ENCODE results near the gene ZNF277. TPM values are rescaled to one million over a fixed set of nuclear protein-coding genes. Genes with fewer than 3 reads are reported as not detected.
"Not testable (repeated sequence)": the region's sequence is repeated elsewhere in the genome, so short reads cannot be mapped to it uniquely, and the experiment has no call there.

ZNF277 gene
- total RNA-seq, 8 experiments from 2014 or later: 20.7 to 29.9 (median 28.0) TPM

- 50 to 100% (median 93%) methylated on average over 1 of the region's 1 CpG; no CpG with 5 or more reads in 6 of the 10 experiments for WGBS, 10 experiments
- Histone ChIP-seq H3K4me1 (replicated peaks in 1 of 2) (no peaks in the 10 kb centered on the region), H3K4me3 (no peak overlapping the region), H3K27ac (no peak overlapping the region)
- in situ Hi-C loops (cut with MboI; ENCODE audit: low pct_unique_long_range_greater_than_20kb in 2 of 9, low sequenced_read_pairs in 9 of 9, unreplicated experiment in 9 of 9): loop anchor here in 1 of 9 experiments (25.0 kb wide), 1 partner anchor 174 kb away; the partner anchor contains the start of genes DOCK4 and ZNF277
- peak in 1 of 8 experiments; percentile 35 for ATAC-seq (replicated peaks in 6 of 8)
These were observed 180.1 kb downstream of the ZNF277 start for GRCh38 chr7:112386619-112387018.

DNA sequence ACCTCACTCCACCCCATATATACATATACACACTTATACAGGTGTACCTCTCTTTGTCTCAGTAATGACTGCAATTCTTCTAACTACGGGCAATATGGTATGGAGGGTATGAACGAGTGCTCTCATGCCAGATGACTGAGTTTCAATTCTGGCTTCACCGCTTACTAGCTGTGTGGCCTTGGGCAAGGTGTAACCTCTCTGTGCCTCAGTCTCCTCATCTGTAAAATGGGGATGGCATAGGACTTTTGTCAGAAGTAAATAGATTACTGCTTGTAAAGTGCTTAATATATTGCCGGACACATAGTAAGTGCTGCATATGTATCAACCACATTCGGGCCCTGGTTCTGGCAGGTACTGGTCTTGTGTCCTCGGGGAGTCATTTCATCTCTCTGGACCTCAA lies 183.7 kb downstream of the ZNF277 start:
- WGBS, 10 experiments: 86 to 100% (median 94%) methylated on average over 1 to 6 of the region's 6 CpGs
- ATAC-seq (replicated peaks in 6 of 8): no peak
- no peak overlapping the region for H3K27ac ChIP-seq
- peaks cover 0 to 7% of the 10 kb centered on the region in 2 donors for H3K4me1 ChIP-seq (replicated peaks in 1 of 2)
- no peak overlapping the region for H3K4me3 ChIP-seq
- in situ Hi-C loops (cut with MboI; ENCODE audit: low pct_unique_long_range_greater_than_20kb in 2 of 9, low sequenced_read_pairs in 9 of 9, unreplicated experiment in 9 of 9): loop anchor here in 1 of 9 experiments (25.0 kb wide), 1 partner anchor 178 kb away; the partner anchor contains the start of genes DOCK4 and ZNF277

GRCh38 chr7:112391079-112391821 lies 184.8 kb downstream of the ZNF277 start:
- H3K4me1 ChIP-seq (replicated peaks in 1 of 2); H3K27ac ChIP-seq: not testable (repeated sequence)
- 0 to 71% (median 58%) methylated on average over 1 to 3 of the region's 69 CpGs for WGBS, 10 experiments
- peak in 5 of 8 experiments; percentile 34 to 57 (median 44) for ATAC-seq (replicated peaks in 6 of 8)
- in situ Hi-C loops (cut with MboI; ENCODE audit: low pct_unique_long_range_greater_than_20kb in 2 of 9, low sequenced_read_pairs in 9 of 9, unreplicated experiment in 9 of 9): loop anchor here in 1 of 9 experiments (25.0 kb wide), 1 partner anchor 179 kb away; the partner anchor contains the start of genes DOCK4 and ZNF277
- H3K4me3 ChIP-seq: peak overlapping the region; percentile 29 to 55 (median 42)

GRCh38 chr7:112391841-112392286 lies 185.4 kb downstream of the ZNF277 start:
- peak overlapping the region in 1 of 2 donors; percentile 68 for H3K27ac ChIP-seq
- in situ Hi-C loops (cut with MboI; ENCODE audit: low pct_unique_long_range_greater_than_20kb in 2 of 9, low sequenced_read_pairs in 9 of 9, unreplicated experiment in 9 of 9): loop anchor here in 1 of 9 experiments (25.0 kb wide), 1 partner anchor 180 kb away; the partner anchor contains the start of genes DOCK4 and ZNF277
- H3K4me1 ChIP-seq (replicated peaks in 1 of 2): not testable (repeated sequence)
- no CpG with 5 or more reads among the region's 37 CpGs for WGBS, 10 experiments
- H3K4me3 ChIP-seq: peak overlapping the region; percentile 28 to 55 (median 42)
- ATAC-seq (replicated peaks in 6 of 8): peak; percentile 49 to 86 (median 69)

Other genes with a start within 250 kb of the ZNF277 start
- 10 to 100 TPM in 7 of 8 experiments, 1 to 10 TPM in 1; 8.1 to 27.3 (median 20.6) TPM for gene DOCK4, start 296 bp upstream of the ZNF277 start, total RNA-seq
- 100 to 1,000 TPM in 3 of 8 experiments, 10 to 100 TPM in 5; 57.3 to 118 (median 88.9) TPM for gene IFRD1, start 243.8 kb downstream of the ZNF277 start, total RNA-seq

Data from motor neuron (in vitro differentiated cells).